Natural killer cell (primary cell): Measurements from ENCODE around the gene MS4A4A. TPM values are rescaled to one million over a fixed set of nuclear protein-coding genes. Genes with fewer than 3 reads are reported as not detected.

ENCODE experiments used
- ATAC-seq, 3 donors: fragments of 150-1000 bp in 2 of 3; fragments of 200-7000 bp in 1 of 3; cut with Tn5 transposase; 1 replicate in 1 of 3; 2 replicates in 2 of 3; pipeline ENCODE4 v1.10.0; 2021; ENCODE audit warnings: mild to moderate bottlenecking in 2 of 3, moderate library complexity in 2 of 3
- DNase-seq, 2 donors: peaks; one replicate each; pipeline versions ENCODE4 v3.0.0 to v3.0.0-alpha.2; 2013 to 2021; ENCODE audit warnings: mixed read lengths in 1 of 2
- H3K27ac ChIP-seq: one replicate; pipeline ENCODE4 v1.5.1; 2013; ENCODE audit warnings: mild to moderate bottlenecking, low read length
- H3K27me3 ChIP-seq: one replicate; pipeline ENCODE4 v1.6.1; 2013; ENCODE audit warnings: low read length; ENCODE audit not compliant: control insufficient read depth, insufficient read depth
- H3K36me3 ChIP-seq: one replicate; pipeline ENCODE4 v1.6.1; 2013; ENCODE audit warnings: low read length; ENCODE audit not compliant: control insufficient read depth, insufficient read depth
- H3K4me1 ChIP-seq: one replicate; pipeline ENCODE4 v1.6.1; 2013; ENCODE audit warnings: low read length; ENCODE audit not compliant: control insufficient read depth, insufficient read depth
- H3K4me3 ChIP-seq: one replicate; pipeline ENCODE4 v1.5.1; 2013; ENCODE audit warnings: low read length
- H3K9me3 ChIP-seq: one replicate; pipeline ENCODE4 v1.6.1; 2013; ENCODE audit warnings: low read length; ENCODE audit not compliant: control insufficient read depth, insufficient read depth
- H3K27ac Mint-ChIP-seq, 2 donors: one replicate each; pipeline ENCODE4 v1.8.0; 2022; ENCODE audit warnings: mild to moderate bottlenecking in 2 of 2, mixed read lengths in 2 of 2, moderate library complexity in 1 of 2
- H3K27me3 Mint-ChIP-seq, 2 donors: one replicate each; pipeline ENCODE4 v1.8.0; 2022; ENCODE audit warnings: low read depth in 2 of 2, mixed read lengths in 2 of 2
- H3K36me3 Mint-ChIP-seq: one replicate; pipeline ENCODE4 v1.8.0; 2022; ENCODE audit warnings: mixed read lengths
- H3K4me1 Mint-ChIP-seq, 2 donors: one replicate each; pipeline ENCODE4 v1.8.0; 2022; ENCODE audit warnings: mixed read lengths in 2 of 2
- H3K4me3 Mint-ChIP-seq: one replicate; pipeline ENCODE4 v1.8.0; 2022; ENCODE audit warnings: mild to moderate bottlenecking, moderate library complexity, mixed read lengths
- H3K9me3 Mint-ChIP-seq, 2 donors: one replicate each; pipeline ENCODE4 v1.8.0; 2022; ENCODE audit warnings: mixed read lengths in 2 of 2
- CTCF ChIP-seq: fragments of 200-600 bp; IDR thresholded peaks from one replicate; pipeline ENCODE4 v1.8.0; 2022; ENCODE audit warnings: antibody characterized with exemption
- WGBS: methylation state at CpG from one replicate; pipeline ENCODE4 v1.1.7; 2013; ENCODE audit warnings: missing lambda C conversion rate; ENCODE audit not compliant: insufficient coverage; 5-methylcytosine and 5-hydroxymethylcytosine counted together
- intact Hi-C: fragments of 100-400 bp; cut with micrococcal nuclease; formaldehyde crosslinking; loops from one replicate; pipeline ENCODE4 v1.14.2; 2022
- total RNA-seq, 4 donors: library from RNA; stranded (reverse); fragments of 120-200 nt in 1 of 4; gene quantifications; one replicate each; pipeline versions ENCODE4 v1.2.3 to v1.2.4, GENCODE V29; 2013 to 2022

Gene MS4A4A
- total RNA-seq, 3 donors from 2014 or later (not counting 1 experiment from before 2014, with no cell fraction given) = 0.71 to 1.6 (median 1.2) TPM

DNA sequence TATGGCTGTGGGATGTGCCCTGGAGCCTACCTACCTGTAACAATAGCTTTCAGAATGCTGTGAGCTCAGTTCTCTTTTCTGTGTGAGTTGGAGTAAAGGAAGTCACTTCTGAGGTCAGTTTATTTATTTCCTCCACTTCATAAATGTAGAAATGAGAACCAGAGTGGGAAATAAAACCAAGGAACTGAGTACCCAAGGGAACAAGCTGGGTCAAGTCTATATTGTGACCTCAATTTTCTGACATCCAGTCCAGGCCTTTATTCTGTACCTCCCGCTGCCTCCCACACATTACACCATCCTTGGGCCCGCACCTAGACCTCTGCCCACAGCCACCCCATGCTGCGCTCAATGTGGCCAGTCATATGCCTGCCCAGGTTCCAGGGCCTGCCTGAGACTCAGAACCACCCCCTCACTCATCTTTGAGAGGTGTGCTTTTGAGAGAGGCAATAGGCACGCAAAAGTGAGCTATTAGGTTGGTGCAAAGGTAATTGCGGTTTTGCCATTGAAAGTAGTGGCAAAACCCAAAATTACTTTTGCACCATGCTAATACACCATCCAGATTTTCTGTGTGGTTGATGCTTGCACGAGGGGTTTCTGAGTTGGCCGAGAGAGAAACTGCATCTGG is 56.4 kb downstream of the MS4A4A start:
- WGBS = 95% methylated on average over 7 of the region's 7 CpGs
- H3K27ac Mint-ChIP-seq = no peak overlapping the region

GRCh38 chr11:60338053-60338452 is 57.6 kb downstream of the MS4A4A start:
- no peak for ATAC-seq
- no peaks in the 10 kb centered on the region for H3K4me1 Mint-ChIP-seq
- H3K27ac Mint-ChIP-seq = no peak overlapping the region
- no peaks in the 10 kb centered on the region for H3K4me1 ChIP-seq
- H3K36me3 Mint-ChIP-seq = no peaks in the 10 kb centered on the region
- no peaks in the 10 kb centered on the region for H3K9me3 ChIP-seq
- no peaks in the 10 kb centered on the region for H3K27me3 ChIP-seq
- no peaks in the 10 kb centered on the region for H3K36me3 ChIP-seq
- no peak overlapping the region for H3K4me3 ChIP-seq
- intact Hi-C loops = no loop called here
- DNase-seq = no peak
- H3K27me3 Mint-ChIP-seq = peaks cover 7 to 9% of the 10 kb centered on the region in 2 donors
- no peak overlapping the region for H3K4me3 Mint-ChIP-seq
- H3K27ac ChIP-seq = no peak overlapping the region
- no peaks in the 10 kb centered on the region for H3K9me3 Mint-ChIP-seq
- 55% methylated on average over 1 of the region's 2 CpGs for WGBS
- no peak for TF ChIP-seq CTCF

More for the DNA sequence above, 56.4 kb downstream of the MS4A4A start:
- no peaks in the 10 kb centered on the region for H3K9me3 ChIP-seq
- ATAC-seq (no peak), DNase-seq (no peak)
- H3K27ac ChIP-seq = no peak overlapping the region
- Mint-ChIP-seq H3K9me3 (no peaks in the 10 kb centered on the region), H3K4me1 (no peaks in the 10 kb centered on the region), H3K36me3 (no peaks in the 10 kb centered on the region), H3K27me3 (peaks cover 6 to 11% of the 10 kb centered on the region in 2 donors), H3K4me3 (no peak overlapping the region)
- no peaks in the 10 kb centered on the region for H3K27me3 ChIP-seq
- no peaks in the 10 kb centered on the region for H3K36me3 ChIP-seq
- intact Hi-C loops = no loop called here
- no peak for TF ChIP-seq CTCF
- H3K4me1 ChIP-seq = no peaks in the 10 kb centered on the region
- no peak overlapping the region for H3K4me3 ChIP-seq

DNA sequence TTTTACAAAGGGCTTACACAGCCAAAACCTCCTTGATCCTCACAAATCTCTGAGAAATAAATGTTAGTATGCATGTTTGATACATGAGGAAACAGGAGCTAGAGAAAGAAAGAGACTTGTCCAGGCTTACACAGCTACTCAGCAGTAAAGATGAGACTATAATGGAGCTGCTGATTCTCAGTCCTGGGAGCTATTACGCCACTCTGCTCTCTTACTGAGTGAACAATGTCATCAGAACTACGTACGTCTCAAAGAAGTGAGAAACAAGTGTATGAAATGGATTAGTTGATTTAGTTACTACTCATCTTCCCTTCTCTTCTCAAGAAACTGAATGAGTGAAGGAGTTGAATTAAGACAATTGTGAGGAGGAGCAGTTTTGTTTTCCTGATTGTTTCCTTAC is 58.9 kb downstream of the MS4A4A start:
- ATAC-seq (no peak), DNase-seq (no peak)
- no peaks in the 10 kb centered on the region for H3K36me3 ChIP-seq
- no peak overlapping the region for H3K4me3 Mint-ChIP-seq
- H3K27me3 Mint-ChIP-seq = peaks cover 7 to 11% of the 10 kb centered on the region in 2 donors
- H3K27ac ChIP-seq = no peak overlapping the region
- WGBS = 55% methylated on average over 1 of the region's 3 CpGs
- no peaks in the 10 kb centered on the region for H3K27me3 ChIP-seq
- no peak for TF ChIP-seq CTCF
- no peaks in the 10 kb centered on the region for H3K4me1 ChIP-seq
- no peak overlapping the region for H3K4me3 ChIP-seq
- H3K4me1 Mint-ChIP-seq = no peaks in the 10 kb centered on the region
- no peaks in the 10 kb centered on the region for H3K9me3 ChIP-seq
- no peaks in the 10 kb centered on the region for H3K36me3 Mint-ChIP-seq
- intact Hi-C loops = no loop called here
- H3K9me3 Mint-ChIP-seq = no peaks in the 10 kb centered on the region
- H3K27ac Mint-ChIP-seq = no peak overlapping the region
